ENCODE measurements around the gene POTEE.
"Not testable (repeated sequence)": the region's sequence is repeated elsewhere in the genome, so short reads cannot be mapped to it uniquely, and the experiment has no call there.

The POTEE gene

GRCh38 chr2:131209030-131209772 lies at the start of gene POTEE:
POTEE (plus strand) TSS chr2:131209536; CDS start chr2:131218403, 8,867 bp downstream.
- not testable (repeated sequence) for DNase-seq

GRCh38 chr2:131165562-131165961 lies 43.8 kb upstream of the POTEE start:
- DNase-seq: not testable (repeated sequence)

GRCh38 chr2:131168538-131168937 lies 40.8 kb upstream of the POTEE start:
- DNase-seq: no peak

GRCh38 chr2:131178050-131178449 lies 31.3 kb upstream of the POTEE start:
- not testable (repeated sequence) for DNase-seq

- DNase-seq: not testable (repeated sequence)
These were observed 30.5 kb upstream of the POTEE start for GRCh38 chr2:131178721-131179418.

GRCh38 chr2:131181451-131181850 lies 27.9 kb upstream of the POTEE start:
- DNase-seq: not testable (repeated sequence)

- DNase-seq: not testable (repeated sequence)
These were observed 15.9 kb upstream of the POTEE start for GRCh38 chr2:131193421-131193820.

GRCh38 chr2:131196186-131196585 lies 13.2 kb upstream of the POTEE start:
- not testable (repeated sequence) for DNase-seq

GRCh38 chr2:131201098-131201497 lies 8.2 kb upstream of the POTEE start:
- DNase-seq: no peak

GRCh38 chr2:131207839-131208238 lies 1.5 kb upstream of the POTEE start:
- not testable (repeated sequence) for DNase-seq

GRCh38 chr2:131209773-131210104 lies 403 bp downstream of the POTEE start:
- DNase-seq: not testable (repeated sequence)

GRCh38 chr2:131210434-131211211 lies 1.3 kb downstream of the POTEE start:
- DNase-seq: not testable (repeated sequence)

- not testable (repeated sequence) for DNase-seq
These were observed 8.1 kb downstream of the POTEE start for GRCh38 chr2:131217238-131217986.

GRCh38 chr2:131235543-131236449 lies 26.5 kb downstream of the POTEE start:
- DNase-seq: not testable (repeated sequence)

Data from islet precursor cell (in vitro differentiated cells).